ENCODE data around the gene BID. TPM values are rescaled to one million over a fixed set of nuclear protein-coding genes. Genes with fewer than 3 reads are reported as not detected.

BID gene
- total RNA-seq, 2 donors from 2014 or later: 18.1 to 21.0 TPM

DNA sequence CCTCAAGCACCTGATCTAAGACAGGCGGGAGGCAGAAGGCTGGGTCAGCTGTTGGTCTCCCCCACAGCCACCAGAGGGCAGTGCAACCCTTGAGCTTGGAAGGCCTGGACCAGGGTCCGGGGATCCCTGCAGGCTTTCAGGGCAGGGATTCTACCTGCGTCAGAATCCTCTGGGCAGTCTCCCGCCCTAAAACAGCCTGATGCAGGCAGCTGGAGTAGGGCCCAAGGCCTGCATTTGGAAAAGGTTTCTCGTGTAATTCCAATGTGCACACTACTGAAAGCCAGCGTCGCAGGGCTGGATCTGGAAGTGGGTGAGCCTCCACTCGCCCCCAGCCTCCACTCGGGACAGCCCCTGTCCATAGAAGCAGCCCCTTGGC is 31.8 kb downstream of the BID start:
- Histone ChIP-seq H3K36me3 (no peaks in the 10 kb centered on the region), H3K4me3 (no peak overlapping the region), H3K9me3 (no peaks in the 10 kb centered on the region), H3K27ac (no peak overlapping the region), H3K4me1 (replicated peaks) (no peaks in the 10 kb centered on the region), H3K27me3 (replicated peaks; ENCODE audit: insufficient read depth) (no peaks in the 10 kb centered on the region)
- intact Hi-C loops (cut with DNase I): no loop called here
- peak; percentile 44 for DNase-seq (ENCODE audit: low spot score)
- 42% methylated on average over 8 of the region's 9 CpGs for WGBS
- TF ChIP-seq POLR2AphosphoS5 (IDR thresholded peaks at IDR 0.05) (no peak), POLR2A (IDR thresholded peaks at IDR 0.05) (no peak)
- TF ChIP-seq, protein P1, sequence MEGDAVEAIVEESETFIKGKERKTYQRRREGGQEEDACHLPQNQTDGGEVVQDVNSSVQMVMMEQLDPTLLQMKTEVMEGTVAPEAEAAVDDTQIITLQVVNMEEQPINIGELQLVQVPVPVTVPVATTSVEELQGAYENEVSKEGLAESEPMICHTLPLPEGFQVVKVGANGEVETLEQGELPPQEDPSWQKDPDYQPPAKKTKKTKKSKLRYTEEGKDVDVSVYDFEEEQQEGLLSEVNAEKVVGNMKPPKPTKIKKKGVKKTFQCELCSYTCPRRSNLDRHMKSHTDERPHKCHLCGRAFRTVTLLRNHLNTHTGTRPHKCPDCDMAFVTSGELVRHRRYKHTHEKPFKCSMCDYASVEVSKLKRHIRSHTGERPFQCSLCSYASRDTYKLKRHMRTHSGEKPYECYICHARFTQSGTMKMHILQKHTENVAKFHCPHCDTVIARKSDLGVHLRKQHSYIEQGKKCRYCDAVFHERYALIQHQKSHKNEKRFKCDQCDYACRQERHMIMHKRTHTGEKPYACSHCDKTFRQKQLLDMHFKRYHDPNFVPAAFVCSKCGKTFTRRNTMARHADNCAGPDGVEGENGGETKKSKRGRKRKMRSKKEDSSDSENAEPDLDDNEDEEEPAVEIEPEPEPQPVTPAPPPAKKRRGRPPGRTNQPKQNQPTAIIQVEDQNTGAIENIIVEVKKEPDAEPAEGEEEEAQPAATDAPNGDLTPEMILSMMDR (IDR thresholded peaks at IDR 0.05): peak; percentile 55 to 60 (median 58)

DNA sequence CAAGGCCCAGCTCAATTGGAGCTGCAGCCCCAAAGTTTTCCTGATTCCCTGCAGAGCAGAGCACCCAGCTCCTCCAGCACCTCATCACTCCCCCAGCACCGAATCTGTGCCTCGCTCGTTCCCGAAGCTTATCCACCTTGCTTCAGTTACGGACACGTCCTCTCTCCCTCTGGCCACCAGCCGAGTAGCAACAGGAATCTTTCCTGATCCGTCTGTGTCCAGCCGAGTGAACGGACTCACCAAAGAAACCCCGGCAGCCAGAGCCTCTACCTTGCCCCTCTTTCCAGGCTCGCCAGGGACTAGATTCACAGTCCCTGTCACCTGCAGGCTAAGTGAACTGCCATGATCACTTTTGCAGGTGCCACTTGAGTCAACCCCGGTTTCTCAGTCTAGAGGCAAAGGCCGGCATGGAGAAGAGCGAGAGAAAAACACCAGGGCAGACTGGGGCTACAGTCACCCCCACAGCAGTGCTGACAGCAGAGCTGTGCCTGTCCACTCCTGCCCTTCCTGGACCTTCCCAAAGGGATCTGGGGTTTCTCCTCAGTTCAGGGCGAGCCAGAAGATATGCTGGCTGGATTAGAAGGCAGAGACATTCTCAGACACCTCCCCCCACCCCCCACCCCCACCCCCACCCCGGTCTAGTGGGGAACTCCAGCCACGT is 32.3 kb downstream of the BID start:
- intact Hi-C loops (cut with DNase I): no loop called here
- 68% methylated on average over 17 of the region's 18 CpGs for WGBS

DNA sequence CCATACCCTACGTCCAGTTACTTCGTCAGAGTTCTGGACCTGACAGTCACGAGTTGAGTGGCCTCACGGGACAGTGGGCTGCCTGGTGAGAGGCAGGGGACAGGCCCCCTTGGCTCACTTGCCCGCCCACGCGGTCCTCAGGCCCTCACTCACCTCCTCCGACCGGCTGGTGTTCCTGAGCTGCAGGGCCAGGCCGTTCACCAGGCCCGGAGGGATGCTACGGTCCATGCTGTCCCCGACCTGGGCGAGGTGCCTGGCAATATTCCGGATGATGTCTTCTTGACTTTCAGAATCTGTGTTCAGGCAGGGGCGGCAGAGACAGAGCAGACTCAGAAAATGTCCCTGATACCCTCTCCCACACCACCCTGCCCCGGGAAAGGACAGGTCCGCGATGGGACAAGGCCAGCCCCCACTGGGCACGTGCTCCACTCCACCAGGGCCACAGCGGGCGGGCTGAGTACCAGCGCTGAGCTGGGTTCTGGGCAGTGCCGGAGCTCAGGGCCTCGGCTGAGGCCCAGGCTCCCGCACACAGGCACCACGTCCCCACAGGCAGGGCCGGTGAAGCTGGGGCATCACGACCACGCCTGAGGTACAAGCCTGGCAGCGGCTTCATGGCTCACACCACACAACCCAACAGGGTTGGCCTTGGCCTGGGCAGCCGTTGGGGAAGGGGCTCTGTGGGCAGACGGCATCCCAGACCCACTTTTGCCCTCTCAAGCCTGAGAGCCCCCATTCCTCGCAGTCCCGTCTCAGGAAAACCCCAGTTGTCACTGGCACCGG is 34.9 kb downstream of the BID start:
- no peaks in the 10 kb centered on the region for H3K36me3 ChIP-seq
- no peak overlapping the region for H3K4me3 ChIP-seq
- H3K27me3 ChIP-seq (replicated peaks; ENCODE audit: insufficient read depth): no peaks in the 10 kb centered on the region
- DNase-seq (ENCODE audit: low spot score): no peak
- H3K9me3 ChIP-seq: no peaks in the 10 kb centered on the region
- TF ChIP-seq, protein P1 (IDR thresholded peaks at IDR 0.05): no peak
- TF ChIP-seq POLR2A (IDR thresholded peaks at IDR 0.05): no peak
- TF ChIP-seq POLR2AphosphoS5 (IDR thresholded peaks at IDR 0.05): no peak
- intact Hi-C loops (cut with DNase I): loop anchor here (5.0 to 10.0 kb wide), 2 partner anchors 33 to 145 kb away; partner anchors contain the start of gene BID
- no peaks in the 10 kb centered on the region for H3K4me1 ChIP-seq (replicated peaks)
- H3K27ac ChIP-seq: no peak overlapping the region
- 91% methylated on average over 36 of the region's 36 CpGs for WGBS

More for the DNA sequence above, 32.3 kb downstream of the BID start:
- H3K27me3 ChIP-seq (replicated peaks; ENCODE audit: insufficient read depth): no peaks in the 10 kb centered on the region
- H3K4me3 ChIP-seq: no peak overlapping the region
- no peak overlapping the region for H3K27ac ChIP-seq
- DNase-seq (ENCODE audit: low spot score): no peak
- no peaks in the 10 kb centered on the region for H3K9me3 ChIP-seq
- H3K4me1 ChIP-seq (replicated peaks): no peaks in the 10 kb centered on the region
- TF ChIP-seq POLR2A (IDR thresholded peaks at IDR 0.05): no peak
- TF ChIP-seq POLR2AphosphoS5 (IDR thresholded peaks at IDR 0.05): no peak
- TF ChIP-seq, protein P1 (IDR thresholded peaks at IDR 0.05): no peak
- no peaks in the 10 kb centered on the region for H3K36me3 ChIP-seq

DNA sequence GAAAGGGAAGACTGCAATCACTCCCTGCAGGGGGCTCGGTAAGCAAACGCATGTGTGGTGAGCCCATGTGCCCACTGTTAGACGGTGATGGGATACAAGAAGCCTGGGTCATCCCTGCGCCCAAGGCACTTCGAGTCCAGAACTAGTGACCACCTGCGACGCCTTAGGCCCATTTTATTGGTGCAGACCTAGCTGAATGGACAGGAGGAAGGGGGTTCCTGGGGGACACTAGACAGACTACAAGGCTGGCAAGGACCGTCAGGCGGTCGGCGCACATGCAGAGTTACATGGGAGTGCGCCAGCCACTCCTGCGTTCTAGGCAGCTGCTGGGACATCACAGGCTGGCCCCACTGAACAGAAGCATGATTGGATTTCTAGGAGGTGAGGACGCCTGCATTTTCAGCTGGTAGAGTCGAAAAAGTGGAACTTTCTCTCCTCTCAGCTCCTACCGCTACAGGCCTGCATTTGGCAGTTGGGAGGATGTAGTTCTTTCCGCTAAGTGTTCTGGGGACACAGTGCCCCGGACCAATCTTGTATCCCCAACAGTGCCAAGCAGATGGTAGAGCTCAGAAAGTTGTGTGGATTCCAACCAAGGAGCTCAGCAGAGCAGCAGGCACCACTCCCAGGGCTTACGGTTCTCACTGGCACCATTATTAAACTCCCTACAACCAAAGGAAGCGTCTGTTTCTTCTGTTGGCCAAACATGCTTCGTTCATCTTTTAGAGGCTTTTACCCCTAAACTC is 35.7 kb downstream of the BID start:
- no peak for DNase-seq (ENCODE audit: low spot score)
- intact Hi-C loops (cut with DNase I): loop anchor here (5.0 to 10.0 kb wide), 2 partner anchors 34 to 146 kb away; partner anchors contain the start of gene BID
- TF ChIP-seq, protein P1 (IDR thresholded peaks at IDR 0.05): no peak
- no peak for TF ChIP-seq POLR2A (IDR thresholded peaks at IDR 0.05)
- no peak for TF ChIP-seq POLR2AphosphoS5 (IDR thresholded peaks at IDR 0.05)
- no peaks in the 10 kb centered on the region for H3K4me1 ChIP-seq (replicated peaks)
- H3K27me3 ChIP-seq (replicated peaks; ENCODE audit: insufficient read depth): no peaks in the 10 kb centered on the region
- H3K36me3 ChIP-seq: no peaks in the 10 kb centered on the region
- WGBS: 85% methylated on average over 21 of the region's 21 CpGs
- H3K4me3 ChIP-seq: no peak overlapping the region
- H3K9me3 ChIP-seq: no peaks in the 10 kb centered on the region
- no peak overlapping the region for H3K27ac ChIP-seq
